Peyer's patch (tissue), 4 donors: ENCODE measurements around the gene FREM3.

Experiments used
- CTCF ChIP-seq, 6 experiments: fragments of 450-650 bp in 4 of 6; fragments of 200-600 bp in 2 of 6; sonication (generic) in 1 of 6; IDR thresholded peaks; one replicate each; pipeline ENCODE4 v1.5.1; 2017 to 2019; ENCODE audit warnings: antibody characterized with exemption in 6 of 6, mild to moderate bottlenecking in 3 of 6, moderate library complexity in 1 of 6
- POLR2A ChIP-seq, 2 donors: fragments of 450-650 bp; IDR thresholded peaks; one replicate each; pipeline ENCODE4 v1.5.1; 2017; ENCODE audit warnings: antibody characterized with exemption in 2 of 2, mild to moderate bottlenecking in 2 of 2, moderate library complexity in 2 of 2

GRCh38 chr4:143623896-143624295 is 76.6 kb downstream of the FREM3 start:
- TF ChIP-seq CTCF (IDR thresholded peaks at IDR 0.05) (no peak), POLR2A (IDR thresholded peaks at IDR 0.05) (no peak)
